GM12878 (cell line): ENCODE data around the gene DRC1. TPM values are rescaled to one million over a fixed set of nuclear protein-coding genes. Genes with fewer than 3 reads are reported as not detected.

Source experiments
- ATAC-seq: fragments of 200-7000 bp; cut with Tn5 transposase; 3 replicates; pipeline ENCODE4 v1.9.1; 2020; ENCODE audit warnings: mild to moderate bottlenecking, moderate library complexity
- BruUV-seq: library from RNA; stranded (reverse); fragments of 400-500 nt; replicated peaks from 2 replicates; lab custom pipeline; 2021; lab: Mats Ljungman, UMichigan
- CTCF ChIA-PET: fragments of 300-600 bp; sonication (Branson Sonifier 250); formaldehyde crosslinking; extraction: SDS; loops from one replicate; lab custom pipeline; 2021; ENCODE audit warnings: inconsistent platforms; lab: Yijun Ruan, JAX
- POLR2A ChIA-PET: fragments of 350-600 bp; formaldehyde crosslinking; extraction: SDS; loops from one replicate; lab custom pipeline; 2021; ENCODE audit warnings: inconsistent platforms; lab: Charles Lee
- RAD21 ChIA-PET: fragments of 300-600 bp; sonication (Branson Sonifier 250); formaldehyde crosslinking; loops from one replicate; lab custom pipeline; 2023; ENCODE audit warnings: antibody characterized with exemption; ENCODE audit not compliant: unreplicated experiment; lab: Charles Lee
- SMC1A ChIA-PET: fragments of 300-600 bp; sonication (Branson Sonifier 250); formaldehyde crosslinking; loops from one replicate; lab custom pipeline; 2023; ENCODE audit not compliant: unreplicated experiment, uncharacterized antibody; lab: Charles Lee
- DNase-seq: peaks from one replicate; pipeline ENCODE4 v3.0.0-alpha.2; 2011; ENCODE audit warnings: low read depth, low spot score
- FAIRE-seq: peaks from 3 replicates; lab custom pipeline; 2011; peaks lifted over from hg19 to GRCh38; lab: Jason Lieb, UNC
- H2AFZ ChIP-seq: 2 replicates; pipeline ENCODE4 v1.6.0; 2011; ENCODE audit warnings: low read depth, low read length, control low read depth; ENCODE audit not compliant: control insufficient read depth
- H3K27ac ChIP-seq: 2 replicates; pipeline ENCODE4 v1.5.1; 2011; ENCODE audit warnings: control low read depth; ENCODE audit not compliant: control insufficient read depth, insufficient read depth
- H3K27me3 ChIP-seq, 2 experiments: replicated peaks in 1 of 2; 2 replicates each; pipeline versions ENCODE4 v1.6.0 to v1.6.1; 2011; ENCODE audit warnings: low read length in 1 of 2; ENCODE audit not compliant: control insufficient read depth in 2 of 2, insufficient read depth in 2 of 2
- H3K36me3 ChIP-seq, 2 experiments: 2 replicates each; pipeline ENCODE4 v1.5.1; 2011; ENCODE audit warnings: low read length in 1 of 2; ENCODE audit not compliant: control insufficient read depth in 2 of 2, insufficient read depth in 2 of 2
- H3K4me1 ChIP-seq: 2 replicates; pipeline ENCODE4 v1.6.1; 2011; ENCODE audit warnings: mild to moderate bottlenecking, low read length, moderate library complexity, mixed read lengths; ENCODE audit not compliant: control insufficient read depth, insufficient read depth
- H3K4me2 ChIP-seq: 2 replicates; pipeline ENCODE4 v1.6.0; 2011; ENCODE audit warnings: control low read depth; ENCODE audit not compliant: control insufficient read depth, insufficient read depth
- H3K4me3 ChIP-seq: fragments of 200-600 bp; sonication (generic); 2 replicates; pipeline ENCODE4 v1.5.1; 2016
- H3K79me2 ChIP-seq: 2 replicates; pipeline ENCODE4 v1.6.0; 2011; ENCODE audit warnings: low read length; ENCODE audit not compliant: control insufficient read depth, insufficient read depth
- H3K9ac ChIP-seq: 2 replicates; pipeline ENCODE4 v1.8.0; 2011; ENCODE audit warnings: low read length, control low read depth, mixed read lengths; ENCODE audit not compliant: control insufficient read depth, insufficient read depth
- H3K9me3 ChIP-seq: replicated peaks from 3 replicates; pipeline ENCODE4 v1.5.1; 2011; ENCODE audit warnings: mild to moderate bottlenecking, low read length; ENCODE audit not compliant: control insufficient read depth, insufficient read depth
- H4K20me1 ChIP-seq: 2 replicates; pipeline ENCODE4 v1.6.0; 2011; ENCODE audit not compliant: control insufficient read depth, insufficient read depth
- BMI1 ChIP-seq: fragments of 450-650 bp; IDR thresholded peaks from 2 replicates; pipeline ENCODE4 v1.6.1; 2016; ENCODE audit warnings: mild to moderate bottlenecking, moderate library complexity, borderline replicate concordance
- CBX3 ChIP-seq: fragments of 200-600 bp; sonication (generic); IDR thresholded peaks from 2 replicates; pipeline ENCODE4 v1.6.1; 2016; ENCODE audit warnings: low read depth, borderline replicate concordance
- CEBPZ ChIP-seq: fragments of 150-350 bp; IDR thresholded peaks from 2 replicates; pipeline ENCODE4 v1.6.1; 2016; ENCODE audit warnings: low read depth, low read length
- ESRRA ChIP-seq: IDR thresholded peaks from 2 replicates; pipeline ENCODE4 v1.6.1; 2012; ENCODE audit warnings: mild to moderate bottlenecking, low read length, improper control_type of control experiment
- HCFC1 ChIP-seq: fragments of 150-350 bp; IDR thresholded peaks from 2 replicates; pipeline ENCODE4 v1.6.1; 2014; ENCODE audit warnings: low read length
- IKZF1 ChIP-seq: fragments of 450-650 bp; conservative IDR thresholded peaks from 2 replicates; pipeline ENCODE4 v1.6.1; 2017; ENCODE audit warnings: antibody characterized with exemption, mild to moderate bottlenecking
- IRF4 ChIP-seq: IDR thresholded peaks from 2 replicates; pipeline ENCODE4 v1.6.1; 2011; ENCODE audit warnings: low read depth, low read length
- MEF2B ChIP-seq: fragments of 450-650 bp; IDR thresholded peaks from 2 replicates; pipeline ENCODE4 v1.6.1; 2018; ENCODE audit warnings: mild to moderate bottlenecking, moderate library complexity; ENCODE audit not compliant: partially characterized antibody, poor library complexity, severe bottlenecking
- NFYB ChIP-seq: IDR thresholded peaks from 2 replicates; pipeline ENCODE4 v1.6.1; 2011; ENCODE audit warnings: low read depth, mild to moderate bottlenecking, low read length, improper control_type of control experiment, moderate library complexity; ENCODE audit not compliant: insufficient read depth
- NKRF ChIP-seq: fragments of 450-650 bp; conservative IDR thresholded peaks from 2 replicates; pipeline ENCODE4 v1.6.1; 2017; ENCODE audit warnings: mild to moderate bottlenecking, moderate library complexity
- PAX8 ChIP-seq: fragments of 450-650 bp; IDR thresholded peaks from 2 replicates; pipeline ENCODE4 v1.6.1; 2017; ENCODE audit warnings: mild to moderate bottlenecking, moderate library complexity
- PKNOX1 ChIP-seq: fragments of 450-650 bp; IDR thresholded peaks from 2 replicates; pipeline ENCODE4 v1.6.1; 2016; ENCODE audit warnings: mild to moderate bottlenecking
- RELA ChIP-seq: fragments of 450-650 bp; IDR thresholded peaks from 2 replicates; pipeline ENCODE4 v1.8.0; 2014; ENCODE audit warnings: borderline replicate concordance; ENCODE audit not compliant: partially characterized antibody
- RFX5 ChIP-seq: IDR thresholded peaks from 2 replicates; pipeline ENCODE4 v1.6.1; 2011; ENCODE audit warnings: low read depth, low read length, improper control_type of control experiment
- SUPT20H ChIP-seq: IDR thresholded peaks from 2 replicates; pipeline ENCODE4 v1.6.1; 2011; ENCODE audit warnings: low read depth, mild to moderate bottlenecking, low read length, moderate library complexity, borderline replicate concordance; ENCODE audit not compliant: control insufficient read depth
- TBL1XR1 ChIP-seq: IDR thresholded peaks from 2 replicates; pipeline ENCODE4 v1.6.1; 2012; ENCODE audit warnings: low read depth, low read length, improper control_type of control experiment
- ZNF217 ChIP-seq: fragments of 450-650 bp; IDR thresholded peaks from 2 replicates; pipeline ENCODE4 v1.6.1; 2017; ENCODE audit warnings: antibody characterized with exemption, mild to moderate bottlenecking
- ZZZ3 ChIP-seq: IDR thresholded peaks from 2 replicates; pipeline ENCODE4 v1.6.1; 2011; ENCODE audit warnings: low read depth; ENCODE audit not compliant: control insufficient read depth, insufficient read length
- WGBS: methylation state at CpG from one replicate; pipeline ENCODE4 v1.1.6; 2016; ENCODE audit warnings: low lambda C conversion rate; ENCODE audit not compliant: insufficient replicate concordance, insufficient coverage; ENCODE audit errors: missing lambda C conversion rate; 5-methylcytosine and 5-hydroxymethylcytosine counted together
- in situ Hi-C: fragments of 300-500 bp; cut with MboI; formaldehyde crosslinking; loops from 9 replicates; pipeline ENCODE4 v1.14.3; 2018; ENCODE audit warnings: mixed read lengths
- intact Hi-C: fragments of 100-400 bp; cut with micrococcal nuclease; formaldehyde crosslinking; loops from one replicate; pipeline ENCODE4 v1.14.2; 2022; ENCODE audit not compliant: unreplicated experiment
- polyA plus RNA-seq, 11 experiments: library from polyadenylated mRNA; depleted of rRNA in 4 of 11; unstranded in 6 of 11; stranded (reverse) in 5 of 11; fragments of >200 nt; fragmentation: Nextera tagmentation in 4 of 11; fragmentation: Illumina TruSeq in 1 of 11; extraction: Ambion mirVana in 4 of 11; extraction: Trizol in 1 of 11; gene quantifications; 1 replicate in 1 of 11; 2 replicates in 10 of 11; pipeline versions ENCODE4 v1.2.1 to v1.2.3, GENCODE V29; 2011 to 2016; ENCODE audit warnings: inconsistent platforms in 2 of 11, missing spikeins in 2 of 11, low read depth in 1 of 11
- total RNA-seq, 4 experiments: library from RNA; depleted of rRNA in 3 of 4; stranded (reverse); fragments of >200 nt in 3 of 4; fragmentation: Illumina TruSeq in 1 of 4; extraction: Trizol in 1 of 4; gene quantifications; 2 replicates each; pipeline versions ENCODE4 v1.2.1 to v1.2.3, GENCODE V29; 2013 to 2021

DRC1 gene
- total and polyA plus RNA-seq, 10 of the 15 experiments (the other 5 are each of a cell fraction or from before 2014, with no cell fraction given) = 0.03 TPM; not detected in 9

- Histone ChIP-seq H3K27ac (no peak overlapping the region), H3K4me1 (no peaks in the 10 kb centered on the region), H4K20me1 (no peaks in the 10 kb centered on the region), H3K4me2 (no peak overlapping the region), H3K79me2 (no peaks in the 10 kb centered on the region), H3K36me3 (no peaks in the 10 kb centered on the region), H3K27me3 (no peaks in the 10 kb centered on the region), H2AFZ (no peak overlapping the region), H3K9ac (no peak overlapping the region), H3K9me3 (no peaks in the 10 kb centered on the region), H3K4me3 (no peak overlapping the region)
- CTCF ChIA-PET = no interaction called here
- no peak for FAIRE-seq
- TF ChIP-seq NFYB (no peak), PAX8 (no peak), IRF4 (no peak), PKNOX1 (no peak), IKZF1 (no peak), CBX3 (no peak), SUPT20H (no peak), TBL1XR1 (no peak), BMI1 (no peak), NKRF (no peak), MEF2B (no peak), CEBPZ (no peak), ZNF217 (no peak), RFX5 (no peak), RELA (no peak), HCFC1 (no peak), ESRRA (no peak), ZZZ3 (no peak)
- RAD21 ChIA-PET = no interaction called here
- intact Hi-C loops (no loop called here), in situ Hi-C loops (no loop called here)
- no peak for ATAC-seq
- POLR2A ChIA-PET = no interaction called here
- no peak for DNase-seq
- SMC1A ChIA-PET = no interaction called here
- no TSS peak for BruUV-seq
- WGBS = 60% methylated on average over 18 of the region's 22 CpGs
Observed at GRCh38 chr2:26475832-26476501, 74.2 kb downstream of the DRC1 start.
